HuH-7.5 (cell line): ENCODE results near the gene LRBA.

Source experiments
- DNase-seq: peaks from one replicate; pipeline ENCODE4 v3.0.0; 2011; ENCODE audit warnings: low spot score

The LRBA gene

DNA sequence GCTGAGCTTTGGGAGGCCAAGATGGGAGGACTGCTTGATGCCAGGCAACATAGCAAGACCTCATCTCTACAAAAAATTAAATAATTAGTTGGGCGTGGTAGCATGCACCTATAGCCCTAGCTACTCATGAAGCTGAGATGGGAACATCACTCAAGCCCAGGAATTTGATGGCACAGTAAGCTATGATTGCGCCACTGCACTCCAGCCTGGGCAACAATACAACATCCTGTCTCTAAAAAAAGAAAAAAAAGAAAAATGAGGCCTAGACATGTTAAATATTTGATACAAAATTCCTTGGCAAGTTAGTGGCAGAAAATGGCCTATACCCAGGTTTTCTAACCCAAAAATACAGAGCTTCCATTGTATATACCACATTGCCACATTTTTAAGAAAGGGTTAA lies 521.2 kb downstream of the LRBA start:
- no peak for DNase-seq

DNA sequence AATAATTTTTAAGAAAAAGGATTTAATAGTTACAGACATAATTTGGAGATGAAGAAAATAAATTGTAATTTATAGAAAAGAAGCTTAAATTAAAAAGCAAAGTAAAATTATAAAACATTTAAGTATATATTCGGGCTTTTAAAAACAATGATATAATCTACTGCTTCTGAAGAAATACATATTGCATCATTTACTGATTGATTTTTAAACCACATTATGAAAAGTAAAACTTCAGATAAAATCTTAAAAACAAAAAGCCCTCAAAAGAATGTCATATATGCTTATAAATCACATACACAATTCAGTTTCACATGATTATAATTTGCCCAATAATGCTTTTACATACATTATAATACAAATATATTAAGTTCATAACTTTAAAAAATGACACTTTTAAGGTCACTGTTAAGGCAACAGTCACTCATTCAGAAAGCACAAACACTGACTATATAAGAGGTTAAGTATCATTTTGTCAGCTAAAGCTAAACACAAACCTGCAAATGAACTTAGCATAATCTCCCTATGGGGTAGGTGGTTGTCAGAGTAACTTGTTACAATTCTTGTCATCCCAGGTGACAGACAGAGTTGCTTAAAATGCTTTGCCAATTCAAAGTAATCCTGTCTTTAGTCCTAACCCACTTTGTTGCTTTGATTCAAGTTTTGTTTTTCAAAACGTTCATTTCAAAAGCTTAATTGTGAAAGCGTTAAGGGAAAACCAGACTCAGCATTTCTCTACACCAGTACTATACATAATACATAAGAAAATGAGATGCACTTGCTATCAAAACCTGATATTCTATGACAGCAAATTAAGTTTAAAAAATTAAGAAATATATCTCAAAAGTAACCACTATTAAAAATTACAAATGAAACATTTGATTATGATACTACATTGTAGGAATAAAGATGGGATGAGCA lies 523.7 kb downstream of the LRBA start:
- no peak for DNase-seq

DNA sequence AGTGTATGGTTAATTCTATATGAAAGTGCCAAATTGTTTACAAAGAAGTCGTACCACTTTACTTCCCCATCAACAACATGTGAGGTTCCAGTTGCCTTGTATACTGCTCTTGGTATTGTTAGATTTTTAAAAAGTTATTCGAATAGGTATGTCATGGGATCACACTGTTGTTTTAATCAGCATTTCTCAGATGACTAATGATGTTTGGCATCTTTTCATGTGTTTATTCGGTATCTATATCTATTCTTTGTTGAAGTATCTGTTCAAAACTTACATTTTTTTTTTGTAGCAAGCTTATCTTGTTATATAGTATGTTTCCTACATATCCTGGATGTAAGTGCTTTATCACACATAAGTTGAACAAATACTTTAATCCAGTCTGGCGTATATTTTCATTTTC lies 532.5 kb downstream of the LRBA start:
- no peak for DNase-seq

DNA sequence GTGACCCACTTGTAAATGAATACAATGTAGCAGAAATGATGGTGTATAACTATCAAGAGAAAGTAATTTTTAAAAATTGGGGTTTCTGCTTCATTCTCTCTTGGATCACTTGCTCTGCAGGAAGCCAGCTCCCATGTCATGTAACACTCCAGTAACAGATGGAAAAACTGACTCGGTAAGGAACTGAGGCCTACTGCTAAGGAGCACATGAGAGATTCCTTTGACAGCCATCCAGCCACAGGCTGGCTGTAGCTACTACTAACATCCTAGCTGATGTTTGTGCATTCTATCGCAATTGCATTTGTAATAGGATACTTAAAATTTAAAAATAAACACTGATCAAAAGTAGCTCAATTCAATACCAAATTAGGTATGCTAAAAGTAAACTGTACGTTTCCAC lies 535.4 kb downstream of the LRBA start:
- no peak for DNase-seq

DNA sequence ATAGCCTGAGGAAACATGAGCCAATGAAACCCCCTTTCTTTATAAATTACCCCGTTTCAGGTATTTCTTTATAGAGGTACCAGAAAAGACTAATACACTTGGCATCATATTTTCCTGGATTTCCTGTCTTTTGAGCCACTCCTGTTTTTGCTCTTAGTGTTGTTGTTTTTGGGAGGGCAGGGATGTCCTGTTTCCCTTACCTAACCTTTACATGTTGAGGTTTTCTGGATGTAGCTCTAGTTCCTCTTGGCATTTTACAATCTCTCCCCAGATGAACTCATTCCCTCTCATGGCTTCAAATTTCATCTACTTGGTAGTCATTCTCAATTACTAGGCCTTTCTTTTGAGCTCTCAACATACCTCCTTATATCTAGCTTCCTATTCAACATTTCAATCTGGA lies 537.2 kb downstream of the LRBA start:
- no peak for DNase-seq

DNA sequence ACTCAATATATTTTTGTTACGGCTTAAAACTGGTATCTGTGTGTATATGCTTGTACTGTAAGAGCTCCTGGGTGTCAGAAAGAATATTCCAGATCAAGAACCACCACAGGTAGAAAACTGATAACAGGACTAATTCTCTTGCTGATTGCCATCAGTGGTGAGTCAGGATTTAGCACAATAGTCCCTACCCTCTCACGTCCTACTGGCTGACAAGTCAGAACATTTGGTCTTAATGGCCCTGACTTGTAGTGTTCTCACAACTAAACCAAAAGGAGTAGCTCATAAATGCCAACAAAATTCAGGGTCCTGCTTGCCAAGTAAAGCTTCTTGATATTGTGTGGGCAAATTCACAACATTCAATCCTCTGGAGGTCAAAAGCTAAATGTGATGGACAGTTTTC lies 538.3 kb downstream of the LRBA start:
- DNase-seq, result no peak

DNA sequence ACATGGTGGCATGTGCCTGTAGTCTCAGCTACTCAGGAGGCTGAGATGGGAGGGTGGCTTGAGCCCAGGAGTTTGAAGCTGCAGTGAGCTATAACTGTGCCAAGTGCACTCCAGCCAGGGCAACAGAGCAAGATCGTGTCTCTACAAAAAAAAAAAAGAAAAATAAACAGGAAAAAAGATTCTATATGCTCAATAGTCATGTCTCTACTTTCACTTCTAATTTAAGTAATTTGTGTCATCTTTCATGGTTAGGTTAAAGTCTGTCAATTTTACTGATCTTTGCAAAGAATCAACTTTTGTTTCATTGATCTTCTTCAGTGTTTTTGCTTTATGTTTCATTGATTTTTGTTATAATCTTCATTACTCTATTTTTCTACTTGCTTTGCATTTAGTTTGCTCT lies 539.3 kb downstream of the LRBA start:
- no peak for DNase-seq

DNA sequence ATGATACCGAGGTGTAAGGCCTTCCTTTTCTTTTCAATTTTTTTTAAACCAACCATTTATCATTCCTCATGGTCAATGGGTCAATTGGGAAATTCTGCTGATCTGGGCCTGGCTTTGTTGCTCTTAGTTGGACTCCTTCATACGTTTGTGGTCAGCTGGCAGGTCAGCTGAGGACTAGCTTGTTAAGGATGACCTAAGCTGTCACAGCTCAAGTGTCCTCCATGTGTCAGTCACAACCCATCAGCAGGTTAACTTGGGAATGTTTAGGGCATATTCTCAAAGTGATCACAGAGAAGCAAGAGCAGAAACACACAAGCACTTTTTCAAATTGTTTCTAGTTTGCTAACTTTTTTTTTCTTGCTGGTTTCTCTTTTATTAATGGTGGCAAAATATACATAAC lies 550.6 kb downstream of the LRBA start:
- DNase-seq, result no peak

DNA sequence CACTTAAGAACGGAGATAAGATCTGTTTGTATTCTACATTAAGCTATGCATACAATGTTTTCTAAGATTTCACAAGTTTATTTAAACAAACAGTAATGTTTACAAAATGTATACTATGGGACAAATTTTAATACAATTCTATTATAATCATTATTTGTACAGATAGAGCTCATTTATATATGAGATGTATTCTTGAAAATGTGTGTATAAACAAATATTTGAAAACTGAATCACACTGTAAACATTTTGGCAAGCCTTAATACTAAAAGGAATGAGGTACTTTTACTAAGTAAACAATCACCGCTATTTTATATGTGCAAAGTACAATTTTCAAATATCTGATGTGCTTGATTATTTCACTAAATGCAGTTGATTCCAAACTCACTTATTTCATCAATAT lies 552.3 kb downstream of the LRBA start:
- DNase-seq, result no peak

DNA sequence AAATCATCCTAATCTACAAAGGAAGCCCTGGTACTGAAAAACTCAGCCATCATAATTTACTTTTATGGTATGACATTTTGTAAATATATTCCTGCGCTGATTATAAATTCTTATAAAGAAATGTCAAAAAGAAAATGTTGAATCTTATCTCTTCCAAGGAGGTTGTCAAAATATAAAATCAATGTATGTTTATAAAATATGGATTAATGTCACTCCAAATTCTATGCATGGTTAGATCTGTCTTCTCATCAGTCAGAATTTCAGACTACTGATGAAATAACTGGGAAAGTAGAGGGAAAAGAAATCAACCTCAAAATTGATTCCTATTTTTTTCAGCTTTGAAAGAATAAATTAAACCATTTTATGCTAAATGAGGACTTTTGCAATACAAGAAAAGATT lies 553.1 kb downstream of the LRBA start:
- DNase-seq, result no peak

DNA sequence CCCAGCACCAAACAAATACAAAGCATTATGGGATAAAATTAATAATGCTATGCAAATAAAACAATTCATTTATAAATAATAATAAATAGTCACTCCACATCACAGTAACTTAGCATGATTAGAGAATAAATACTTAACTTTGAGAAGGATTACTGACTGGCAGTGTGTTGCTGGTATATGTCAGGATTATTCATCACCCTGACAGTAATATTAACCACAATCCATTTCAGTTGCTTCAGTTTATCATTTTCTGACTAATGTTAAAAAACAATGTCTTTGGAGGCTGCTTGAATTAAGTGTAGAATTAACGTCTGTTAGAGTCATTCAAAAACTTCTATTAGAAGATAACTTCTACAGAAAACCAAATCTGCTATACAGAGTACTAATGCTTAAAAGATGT lies 557.3 kb downstream of the LRBA start:
- DNase-seq, result no peak

DNA sequence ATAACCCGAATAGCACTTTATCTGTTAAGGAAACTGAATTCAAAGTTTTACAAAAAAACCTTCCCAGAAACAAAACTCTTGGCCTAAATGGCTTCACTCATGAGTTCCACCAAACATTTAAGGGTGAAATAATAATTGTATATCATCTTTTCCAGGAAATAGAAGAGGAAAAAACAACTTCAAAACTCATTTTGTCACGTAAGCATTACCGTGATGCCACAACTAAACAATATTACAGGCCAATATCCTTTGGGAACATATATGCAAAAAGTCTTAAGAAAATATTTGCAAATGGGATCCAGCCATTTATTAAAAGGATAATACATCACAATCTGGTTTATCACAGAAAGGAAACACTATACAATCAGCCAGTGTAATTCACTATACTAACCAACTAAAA lies 563.2 kb downstream of the LRBA start:
- DNase-seq, result no peak

DNA sequence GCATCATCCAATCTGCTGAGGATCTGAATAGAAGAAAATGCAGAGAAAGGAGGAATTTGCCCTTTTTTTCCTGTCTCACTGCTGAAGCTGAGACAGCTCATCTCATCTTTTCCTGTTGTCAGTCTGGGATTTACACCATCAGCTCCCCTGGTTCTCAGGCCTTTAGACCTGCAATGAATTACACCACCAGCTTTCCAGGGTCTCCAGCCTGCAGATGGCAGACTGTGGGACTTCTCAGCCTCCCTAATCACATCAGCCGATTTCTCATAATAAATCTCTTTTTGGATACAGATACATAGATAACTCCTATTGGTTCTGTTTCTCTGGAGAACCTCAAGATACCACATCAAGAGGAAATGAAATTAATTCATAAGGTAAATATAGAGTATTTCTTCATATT lies 567.7 kb downstream of the LRBA start:
- no peak for DNase-seq

DNA sequence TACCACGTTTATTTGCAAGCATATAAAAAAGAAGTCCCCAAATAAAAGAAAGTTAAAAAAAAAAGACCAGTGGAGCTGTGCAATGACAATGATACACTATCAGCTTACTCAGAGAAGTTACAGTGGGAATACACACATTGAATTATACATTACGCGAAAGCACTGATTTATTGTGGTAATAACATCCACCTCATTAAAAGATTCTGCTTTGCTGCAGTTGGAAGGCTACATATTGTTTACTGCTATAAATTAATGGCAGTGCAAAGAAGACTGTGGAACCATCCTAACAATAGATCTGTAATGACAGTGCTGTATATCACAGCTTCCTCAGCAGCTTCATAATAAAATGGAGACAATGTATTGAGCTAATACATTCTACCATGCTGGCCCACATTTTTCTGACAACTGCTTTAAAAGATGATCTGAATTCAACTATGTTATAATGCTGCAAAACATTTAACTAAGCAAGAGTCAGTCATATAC lies 575.6 kb downstream of the LRBA start:
- no peak for DNase-seq

DNA sequence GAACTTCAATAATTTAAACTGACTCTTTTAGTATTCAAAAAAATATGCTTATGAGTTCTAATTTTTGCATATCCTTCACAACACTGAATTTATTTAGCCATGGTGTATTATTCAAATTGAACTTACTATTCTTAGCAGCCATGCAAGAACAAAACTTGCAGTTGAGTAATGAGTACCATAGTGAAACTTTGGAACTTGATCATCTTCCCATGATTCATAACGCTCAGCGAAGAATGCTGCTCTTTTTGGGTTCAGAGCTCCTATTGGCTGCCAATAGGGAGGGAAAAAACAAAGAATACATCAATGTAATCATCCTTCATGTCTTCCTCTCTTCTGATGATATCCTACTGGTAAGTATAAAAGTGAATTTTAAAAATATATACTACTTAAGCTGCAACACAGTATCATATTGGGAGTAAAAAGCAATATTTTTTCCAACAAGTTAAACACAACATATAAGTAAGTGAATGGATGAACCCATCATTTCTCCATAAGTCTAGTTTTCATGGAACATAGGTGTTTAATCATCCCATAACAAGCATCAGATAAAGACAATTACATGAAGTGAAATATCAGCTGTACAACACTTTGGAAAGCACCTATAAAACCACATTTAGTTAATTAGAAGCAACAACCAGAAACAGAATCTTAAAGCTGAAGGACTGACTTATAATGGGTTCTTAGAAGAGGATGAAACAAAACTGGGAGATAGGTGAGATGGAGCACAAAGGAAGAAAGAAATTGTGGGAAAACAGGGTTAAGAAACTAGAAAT lies 578.3 kb downstream of the LRBA start:
- DNase-seq, result no peak

DNA sequence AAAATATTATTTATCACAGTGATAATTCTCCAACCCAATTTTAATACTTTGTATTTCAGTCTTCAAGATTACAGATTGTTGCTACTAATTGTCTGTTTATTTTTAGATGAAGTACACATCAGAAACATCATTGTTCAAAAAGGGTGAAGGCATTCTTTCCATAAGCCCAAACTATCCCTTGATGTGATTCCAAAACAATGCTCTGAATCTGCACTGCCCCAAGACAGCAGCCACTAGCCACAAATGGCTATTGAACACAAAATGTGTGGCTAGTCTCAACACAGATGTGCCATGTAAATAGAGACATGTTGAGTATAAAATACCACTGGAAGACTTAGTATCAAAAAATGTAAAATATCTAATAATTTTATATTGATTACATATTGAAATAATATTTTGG lies 583.9 kb downstream of the LRBA start:
- DNase-seq, result no peak

DNA sequence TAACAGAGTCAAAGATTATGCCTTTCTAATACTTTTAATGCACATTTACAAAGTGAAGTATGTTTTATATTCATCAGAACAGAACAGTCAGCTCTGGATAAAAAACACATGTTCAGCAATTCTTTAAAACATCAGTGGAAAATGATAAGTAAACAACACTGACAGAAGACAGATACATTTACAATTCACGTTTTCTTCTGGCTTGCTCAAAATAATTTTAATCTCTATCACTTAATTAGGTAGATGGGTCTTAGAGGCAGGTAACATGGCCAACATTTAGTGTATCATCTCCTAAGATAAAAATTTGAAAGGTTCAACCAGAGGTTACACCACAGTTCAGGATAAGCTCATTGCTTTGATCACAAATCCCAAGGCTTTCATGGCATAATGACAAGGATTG lies 589.9 kb downstream of the LRBA start:
- no peak for DNase-seq

DNA sequence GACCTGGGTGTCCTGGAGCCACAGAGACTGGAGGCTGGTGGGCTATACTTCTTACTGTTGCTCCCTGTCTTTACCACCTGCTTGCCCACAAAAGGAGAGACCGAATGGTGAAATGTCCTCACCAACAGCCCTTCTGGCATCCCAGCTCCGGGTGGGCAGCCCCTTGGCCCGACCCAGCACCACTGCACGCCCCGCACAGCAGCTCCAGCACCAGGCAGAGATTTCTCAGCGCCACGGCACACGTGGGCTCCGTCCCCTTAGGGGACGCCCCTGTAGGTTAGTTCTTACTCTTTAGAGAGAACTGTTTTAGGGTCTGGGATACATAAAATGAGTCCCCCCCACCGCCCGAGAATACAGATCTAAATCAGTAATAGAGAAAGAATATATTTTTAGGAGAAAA lies 591.6 kb downstream of the LRBA start:
- no peak for DNase-seq

DNA sequence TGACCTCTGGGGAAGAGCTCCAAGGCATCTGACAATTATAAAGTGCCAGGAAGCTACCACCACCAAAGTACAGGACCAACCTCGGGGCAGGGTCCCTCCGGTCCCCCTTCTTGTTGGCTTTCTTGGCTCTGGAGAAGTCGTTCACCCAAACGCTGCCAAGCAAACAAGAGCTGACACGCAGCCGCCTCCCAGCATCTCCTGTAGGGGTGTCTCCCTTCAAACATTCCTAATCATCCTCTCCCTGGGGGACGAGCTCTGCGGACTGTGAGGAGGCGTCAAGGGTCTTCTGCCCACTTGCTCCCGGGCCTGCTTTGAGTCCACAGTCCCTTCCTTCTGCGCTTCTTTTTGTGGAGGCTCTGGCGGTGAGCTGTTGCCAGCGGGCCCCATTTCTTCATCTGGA lies 592.0 kb downstream of the LRBA start:
- DNase-seq, result no peak

DNA sequence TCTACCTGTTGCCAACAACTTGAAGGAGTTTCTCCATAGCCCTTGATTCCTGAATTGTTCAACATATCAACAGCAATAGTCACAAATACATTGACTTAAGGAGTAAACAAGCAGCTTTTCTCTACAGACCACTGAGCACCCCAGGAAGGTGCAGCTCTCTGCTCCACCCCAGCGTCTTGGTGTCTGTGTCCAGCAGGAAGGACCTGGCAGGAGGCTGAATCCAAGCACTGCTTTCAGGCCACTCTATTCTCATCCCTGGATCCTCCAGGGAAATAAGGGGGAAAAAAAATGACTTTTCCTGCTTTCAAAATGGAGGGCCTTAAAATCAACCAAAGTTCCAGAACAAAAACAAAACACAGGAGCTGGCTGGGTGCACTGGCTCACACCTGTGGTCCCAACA lies 593.5 kb downstream of the LRBA start:
- DNase-seq, result no peak

DNA sequence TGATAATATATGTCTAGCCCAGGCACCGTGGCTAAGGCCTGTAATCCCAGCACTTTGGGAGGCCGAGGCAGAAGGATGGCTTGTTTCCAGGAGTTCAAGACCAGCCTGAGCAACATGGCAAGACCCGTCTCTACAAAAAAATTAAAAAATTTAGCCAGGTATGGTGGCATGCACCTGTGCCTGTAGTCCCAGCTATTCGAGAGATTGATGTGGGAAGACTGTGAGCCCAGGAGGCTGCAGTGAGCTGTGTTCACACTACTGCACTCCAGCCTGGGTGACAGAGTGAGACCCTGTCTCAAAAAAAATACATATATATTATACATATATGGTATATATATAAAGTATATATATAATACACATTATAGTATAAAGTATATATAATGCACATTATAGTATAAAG lies 595.1 kb downstream of the LRBA start:
- no peak for DNase-seq

DNA sequence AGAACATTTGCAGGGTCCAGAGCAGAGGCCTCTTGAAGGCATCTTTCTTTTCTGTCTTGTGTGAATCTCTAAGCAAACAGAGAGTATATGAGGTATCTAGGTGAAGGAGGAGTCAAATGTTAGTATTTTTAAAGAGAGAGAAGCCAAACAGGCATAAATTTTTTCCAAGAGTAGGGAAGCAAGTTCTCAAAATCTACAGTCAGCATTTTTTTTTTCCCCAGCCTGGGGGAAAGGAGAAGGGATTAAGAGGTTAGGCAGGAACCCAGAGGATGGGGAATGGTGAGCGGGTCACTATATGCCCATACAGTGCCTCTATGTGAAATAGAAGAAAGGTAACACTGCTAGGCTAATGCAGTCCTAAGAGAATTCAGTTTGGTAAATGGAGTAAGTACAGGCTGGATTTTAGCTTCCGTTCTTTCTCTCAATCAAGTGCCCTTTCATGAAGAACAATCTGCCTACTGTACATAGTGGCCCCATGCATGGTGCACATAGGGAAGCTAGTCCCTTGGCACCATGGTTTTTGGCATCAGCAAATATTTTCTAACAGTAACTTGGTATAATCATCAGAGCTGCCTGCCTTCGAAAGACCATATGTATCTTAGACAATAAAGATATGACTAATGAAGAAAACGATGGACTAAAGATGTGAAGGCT lies 596.2 kb downstream of the LRBA start:
- no peak for DNase-seq

DNA sequence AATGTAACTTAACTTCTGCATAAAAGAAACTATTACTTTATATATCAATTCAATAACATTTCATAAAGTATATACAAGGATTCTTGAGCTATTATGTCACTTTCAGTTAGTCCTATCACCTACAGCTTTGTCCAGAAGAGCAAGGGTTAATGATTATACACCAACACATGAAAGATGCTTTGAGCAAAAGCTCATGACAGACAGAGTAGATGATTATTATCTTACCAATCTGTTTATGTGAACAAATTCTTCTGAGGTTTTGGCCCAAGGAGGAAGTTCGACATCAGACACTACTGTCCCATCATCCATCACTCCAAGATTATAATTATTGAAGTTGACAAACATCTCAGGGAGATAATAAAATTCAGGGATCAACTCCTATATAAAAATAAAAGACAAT lies 599.9 kb downstream of the LRBA start:
- DNase-seq, result no peak
